HG03103 (cell line): ENCODE measurements around the gene GGTLC1.
"Not testable (repeated sequence)": the region's sequence is repeated elsewhere in the genome, so short reads cannot be mapped to it uniquely, and the experiment has no call there.

Source experiments
- ATAC-seq: cut with Tn5 transposase; IDR thresholded peaks from one replicate; pipeline ENCODE4 v1.9.1; 2021; ENCODE audit warnings: low read depth; ENCODE audit not compliant: unreplicated experiment

The GGTLC1 gene

DNA sequence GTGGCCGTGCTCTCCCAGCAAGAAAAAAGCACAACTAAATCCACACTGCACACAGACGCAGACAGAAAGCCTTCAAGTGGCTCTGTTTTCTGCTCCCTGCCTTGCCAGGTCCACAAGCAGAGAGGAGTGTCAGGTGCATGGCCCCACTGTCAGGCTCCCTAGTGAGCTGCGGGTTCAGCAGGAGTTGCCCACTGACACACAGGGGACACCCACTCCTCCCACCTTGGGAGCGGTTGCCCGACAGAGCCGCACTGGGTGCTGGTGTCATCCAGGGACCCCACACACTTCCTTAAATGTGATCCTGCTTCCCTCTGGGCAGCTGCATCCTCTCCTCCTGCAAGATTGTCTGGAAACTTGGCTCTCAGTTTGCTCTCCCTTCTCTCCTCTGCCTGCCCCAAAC is 6.7 kb upstream of the GGTLC1 start:
- ATAC-seq = not testable (repeated sequence)

DNA sequence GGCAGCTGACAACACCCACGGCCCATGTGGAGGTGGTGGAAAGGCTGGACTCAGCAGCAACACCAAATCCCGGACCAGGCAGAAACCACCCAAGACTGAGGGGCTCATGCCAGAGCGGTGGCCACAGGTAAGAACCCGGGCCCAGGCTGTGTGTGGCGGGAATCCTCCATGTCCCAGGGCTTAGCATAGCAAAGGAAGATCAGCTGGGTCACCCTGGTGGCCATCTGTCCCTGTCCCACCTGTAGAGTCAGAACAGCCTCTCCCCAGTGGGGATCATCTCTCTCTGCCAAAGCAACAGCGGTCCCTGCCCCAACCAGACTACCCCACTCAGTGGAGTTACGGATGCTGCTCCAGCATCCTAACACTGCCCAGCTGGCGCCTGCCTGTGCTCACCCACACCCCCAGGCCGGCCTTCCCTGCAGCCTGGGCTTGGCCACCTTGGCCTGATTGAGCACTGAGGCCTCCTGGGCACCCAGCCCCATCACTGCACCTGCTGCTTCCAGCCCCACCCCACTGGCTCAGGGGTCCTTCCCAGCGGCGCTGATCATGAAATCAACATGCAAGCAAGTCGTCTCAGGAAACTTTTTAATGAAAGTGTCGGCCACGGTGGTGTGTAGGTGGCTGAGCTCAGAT is 5.5 kb upstream of the GGTLC1 start:
- ATAC-seq = not testable (repeated sequence)

DNA sequence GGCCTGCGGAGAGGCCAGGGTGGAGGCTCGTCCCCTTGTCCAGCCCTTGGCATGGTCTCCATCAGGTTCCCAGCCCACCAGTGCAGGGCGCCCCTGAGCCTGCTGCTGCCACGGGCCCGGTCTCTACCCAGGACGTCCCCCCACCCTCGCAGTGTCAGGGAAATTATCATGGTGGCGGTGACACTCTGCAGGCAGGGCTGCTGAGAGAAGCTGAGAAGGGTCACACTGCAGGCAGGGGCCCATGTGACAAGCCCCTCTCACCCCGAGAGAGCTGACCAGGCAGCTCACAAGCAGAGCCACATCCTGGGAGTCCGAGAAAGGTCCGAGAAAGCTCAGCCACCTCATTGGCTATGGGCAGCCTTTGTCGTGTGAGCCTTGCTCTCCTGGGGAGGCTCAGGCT is 4.9 kb upstream of the GGTLC1 start:
- ATAC-seq = not testable (repeated sequence)

DNA sequence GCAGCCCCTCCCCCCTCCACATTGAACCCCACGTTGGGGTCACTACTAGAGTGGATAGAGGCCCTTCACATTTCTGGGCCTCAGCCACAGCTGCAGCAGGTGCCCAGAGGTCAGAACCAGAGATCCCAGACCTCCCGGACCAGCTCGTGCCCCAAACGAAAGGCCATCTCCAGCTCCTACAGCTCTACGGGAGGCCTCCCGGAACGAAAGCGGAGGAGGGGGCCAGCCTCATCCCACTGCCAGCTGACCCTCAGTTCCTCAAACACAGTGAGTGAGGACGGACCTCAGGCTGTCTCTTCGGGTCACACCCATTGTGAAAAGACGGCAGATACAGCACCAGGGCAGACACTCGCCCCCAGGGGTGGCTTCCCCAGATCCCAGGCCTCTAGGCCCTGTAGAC is 1.7 kb upstream of the GGTLC1 start:
- ATAC-seq = not testable (repeated sequence)

- ATAC-seq = not testable (repeated sequence)
Measured at GRCh38 chr20:23988966-23989365, 387 bp upstream of the GGTLC1 start.

- not testable (repeated sequence) for ATAC-seq
Measured at GRCh38 chr20:23986716-23987115, 1.9 kb downstream of the GGTLC1 start.

GRCh38 chr20:23986310-23986709 is 2.3 kb downstream of the GGTLC1 start:
- ATAC-seq = not testable (repeated sequence)

DNA sequence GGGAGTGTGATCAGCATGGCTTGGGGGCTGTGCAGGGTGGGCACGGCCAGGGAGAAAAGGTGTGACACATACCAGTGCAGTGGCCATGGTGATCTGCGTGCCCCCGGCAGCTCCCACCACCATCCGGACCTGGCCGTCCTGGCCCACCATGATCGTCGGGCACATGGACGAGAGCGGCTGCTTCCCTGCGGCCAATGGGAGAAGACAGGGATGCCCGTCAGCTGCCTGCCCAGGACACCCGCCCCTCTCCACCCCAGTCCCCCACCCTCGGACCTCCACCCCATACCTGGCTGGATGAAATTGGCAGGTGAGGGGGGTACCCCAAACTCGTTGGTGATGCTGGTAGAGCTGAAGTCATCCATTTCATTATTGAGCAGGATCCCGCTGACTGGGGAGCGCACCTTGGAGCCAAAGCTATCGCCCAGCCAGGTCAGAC is 2.8 kb downstream of the GGTLC1 start:
- ATAC-seq = not testable (repeated sequence)

DNA sequence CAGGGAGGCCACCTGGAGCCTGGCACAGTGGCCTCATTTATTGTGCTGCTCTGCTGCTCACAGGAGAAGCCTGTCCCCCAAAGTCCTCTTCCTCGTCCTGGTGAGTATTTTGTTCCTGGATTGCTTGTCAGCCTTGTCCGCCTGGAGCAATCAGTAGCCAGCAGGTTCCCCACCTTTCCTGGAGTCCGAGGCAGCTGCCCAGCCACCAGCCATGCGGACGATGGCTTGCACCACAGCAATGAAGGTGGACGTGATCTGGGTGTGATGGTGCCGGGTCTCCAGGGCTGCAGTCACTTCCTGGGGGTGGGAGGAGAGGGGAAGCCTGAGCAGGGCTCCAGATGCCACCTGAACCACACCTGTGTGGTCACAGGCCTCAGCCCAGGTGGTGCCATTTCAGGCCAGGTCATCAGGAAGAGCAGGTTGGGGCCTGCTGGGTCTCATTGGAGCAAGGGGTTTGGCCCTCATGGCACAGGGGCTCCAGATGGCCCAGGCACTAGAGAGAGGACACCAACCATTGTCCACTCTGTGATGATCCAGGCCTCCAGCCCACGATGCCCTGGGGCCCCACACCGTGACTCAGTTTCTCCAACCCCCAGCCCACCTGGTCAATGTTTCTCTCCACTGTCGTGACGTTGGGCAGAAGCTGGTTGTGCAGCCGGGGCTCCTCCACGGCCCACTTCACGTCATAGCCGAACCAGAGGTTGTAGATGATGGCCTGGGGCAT is 3.4 kb downstream of the GGTLC1 start:
- ATAC-seq = not testable (repeated sequence)

DNA sequence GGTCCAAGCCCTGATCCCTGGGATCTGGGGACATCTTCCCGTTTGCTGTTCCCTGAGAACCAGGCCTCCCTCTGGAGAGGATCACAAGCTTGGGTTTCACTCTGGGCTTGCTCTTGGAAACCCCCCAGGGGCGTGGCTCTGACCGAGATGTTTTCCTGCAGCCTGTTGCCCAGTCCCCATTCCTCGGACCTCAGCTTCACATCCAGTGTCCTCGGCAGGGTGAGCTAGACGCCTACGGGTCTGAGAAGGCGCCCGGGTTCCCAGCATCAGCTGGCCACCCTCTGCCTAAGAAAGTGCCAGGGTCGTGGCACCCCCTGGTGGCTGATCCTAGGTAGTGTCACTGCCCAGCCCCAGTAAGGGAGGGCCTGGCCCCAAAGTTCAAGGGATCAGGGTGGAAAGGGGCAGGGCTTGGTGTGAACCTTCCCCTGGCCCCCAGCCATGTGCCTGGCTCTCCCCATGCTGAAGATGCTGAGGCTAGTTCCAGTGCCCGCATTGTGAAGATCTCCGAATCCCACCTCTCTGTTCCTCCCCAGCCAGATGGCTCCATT is 4.0 kb downstream of the GGTLC1 start:
- ATAC-seq = not testable (repeated sequence)

DNA sequence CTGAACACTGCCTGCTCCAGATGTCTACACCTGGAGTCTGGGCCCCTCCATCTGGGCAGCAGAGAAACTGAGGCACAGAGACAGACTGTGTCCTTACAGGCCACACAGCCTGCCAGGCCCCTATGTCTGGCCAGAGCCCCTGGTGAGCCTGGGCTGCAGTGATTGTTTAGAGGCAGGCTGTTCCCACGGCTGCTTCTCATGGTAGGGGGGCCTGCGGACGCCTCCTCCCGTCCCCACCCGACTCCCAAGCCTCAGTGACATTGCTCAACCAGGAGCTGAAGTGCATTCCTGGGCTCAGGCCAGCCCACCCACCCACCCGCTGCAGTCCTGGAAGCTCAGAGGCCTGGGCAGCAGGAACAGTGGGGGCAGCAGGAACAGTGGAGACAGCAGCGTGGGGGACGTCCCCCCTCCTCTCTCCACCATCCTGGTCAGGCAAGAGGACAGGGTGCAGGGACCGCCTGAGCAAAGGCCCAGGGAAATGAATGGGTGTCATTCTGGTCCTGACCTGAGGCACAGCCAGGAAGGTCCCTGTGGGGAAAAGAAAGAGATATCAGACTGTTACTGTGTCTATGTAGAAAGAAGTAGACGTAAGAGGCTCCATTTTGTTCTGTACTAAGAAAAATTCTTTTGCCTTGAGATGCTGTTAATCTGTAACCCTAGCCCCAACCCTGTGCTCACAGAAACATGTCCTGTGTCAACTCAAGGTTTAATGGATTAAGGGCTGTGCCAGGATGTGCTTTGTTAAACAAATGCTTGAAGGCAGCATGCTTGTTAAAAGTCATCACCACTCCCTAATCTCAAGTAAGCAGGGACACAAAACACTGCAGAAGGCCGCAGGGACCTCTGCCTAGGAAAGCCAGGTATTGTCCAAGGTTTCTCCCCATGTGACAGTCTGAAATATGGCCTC is 6.2 kb downstream of the GGTLC1 start:
- ATAC-seq = not testable (repeated sequence)

DNA sequence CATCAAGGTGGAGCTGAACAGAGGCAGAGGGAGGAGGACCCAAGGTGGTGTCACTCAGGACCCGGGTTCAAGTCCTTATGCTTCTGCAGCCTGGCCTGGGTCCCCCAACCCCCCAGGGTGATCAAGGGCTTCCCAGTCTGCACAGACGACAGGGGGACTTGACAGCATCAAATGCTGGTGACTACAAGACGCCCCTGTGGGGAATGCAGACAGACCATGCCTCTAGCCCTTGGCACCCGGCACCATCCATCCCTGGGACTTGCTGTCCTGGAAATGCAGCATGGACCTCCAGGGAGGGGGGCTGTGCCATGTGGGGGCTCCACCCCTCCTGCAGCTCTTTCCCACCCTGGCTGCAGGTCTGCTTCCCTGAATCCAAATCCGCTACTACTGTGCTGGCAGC is 7.1 kb downstream of the GGTLC1 start:
- ATAC-seq = not testable (repeated sequence)

- not testable (repeated sequence) for ATAC-seq
Measured at GRCh38 chr20:23981014-23981413, 7.6 kb downstream of the GGTLC1 start.

- not testable (repeated sequence) for ATAC-seq
Measured at GRCh38 chr20:23979899-23980811, 8.4 kb downstream of the GGTLC1 start.

- ATAC-seq = not testable (repeated sequence)
Measured at GRCh38 chr20:23979380-23979779, 9.2 kb downstream of the GGTLC1 start.

DNA sequence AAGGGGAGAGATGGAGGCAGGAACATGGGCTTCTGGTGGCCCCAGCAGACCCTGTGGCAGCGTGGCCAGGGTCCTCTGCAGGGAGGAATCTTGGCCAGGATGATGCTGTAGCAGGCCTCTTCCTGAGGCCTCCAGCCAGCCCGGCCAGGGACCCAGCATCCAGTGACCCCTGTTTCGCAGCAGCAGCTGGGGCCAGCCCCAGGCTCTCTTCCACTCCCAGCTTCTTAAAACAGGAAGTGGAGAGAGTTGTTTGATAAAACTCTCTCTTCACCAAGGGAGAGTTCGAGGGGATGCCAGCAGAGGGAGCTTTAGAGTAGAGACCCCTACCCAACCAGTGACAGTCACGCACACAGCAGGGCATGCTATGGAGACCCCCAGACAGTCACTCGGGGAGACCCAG is 10.1 kb downstream of the GGTLC1 start:
- ATAC-seq = not testable (repeated sequence)

DNA sequence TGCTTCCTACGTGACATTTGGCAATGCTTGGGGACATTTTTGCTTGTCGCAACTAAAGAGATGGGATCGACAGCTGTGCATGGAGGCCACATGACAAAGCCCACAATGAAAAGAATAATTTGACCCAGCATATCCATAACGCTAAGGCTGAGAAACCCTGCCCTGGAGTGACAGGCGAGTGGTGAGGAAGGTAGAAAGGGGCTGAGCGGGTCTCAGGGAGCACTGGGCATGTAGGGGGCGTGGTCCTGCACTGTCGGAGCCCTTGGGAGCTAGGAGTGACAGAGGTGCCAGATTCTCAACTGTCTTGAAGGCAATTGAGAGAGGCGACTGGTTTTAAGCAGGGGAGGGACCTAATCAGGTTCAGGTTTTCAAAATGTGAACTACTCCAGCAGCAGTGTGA is 13.6 kb downstream of the GGTLC1 start:
- no peak for ATAC-seq

GRCh38 chr20:23971310-23971709 is 17.3 kb downstream of the GGTLC1 start:
- no peak for ATAC-seq

- no peak for ATAC-seq
Measured at GRCh38 chr20:23970049-23970448, 18.5 kb downstream of the GGTLC1 start.

GRCh38 chr20:23967616-23967979 is 21.0 kb downstream of the GGTLC1 start:
- no peak for ATAC-seq
